ENCODE data around the gene ZDHHC16.

ZDHHC16 gene

DNA sequence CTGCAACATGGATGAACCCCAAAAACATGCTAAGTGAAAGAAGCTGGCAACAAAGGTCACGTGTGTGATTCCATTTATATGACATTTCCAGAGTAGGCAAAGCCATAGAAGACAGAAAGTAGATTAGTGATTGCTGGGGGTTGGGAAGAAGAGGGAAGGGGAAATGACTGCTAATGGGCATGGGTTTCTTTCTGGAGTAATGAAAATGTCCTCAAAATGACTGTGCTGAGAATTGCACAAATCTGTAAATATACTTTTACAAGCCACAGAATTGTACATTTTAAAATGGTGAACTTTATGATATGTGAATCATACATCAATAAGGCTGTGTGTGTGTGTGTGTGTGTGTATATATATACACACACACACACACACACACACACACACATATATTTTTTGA is 36.4 kb downstream of the ZDHHC16 start:
- DNase-seq: no peak

DNA sequence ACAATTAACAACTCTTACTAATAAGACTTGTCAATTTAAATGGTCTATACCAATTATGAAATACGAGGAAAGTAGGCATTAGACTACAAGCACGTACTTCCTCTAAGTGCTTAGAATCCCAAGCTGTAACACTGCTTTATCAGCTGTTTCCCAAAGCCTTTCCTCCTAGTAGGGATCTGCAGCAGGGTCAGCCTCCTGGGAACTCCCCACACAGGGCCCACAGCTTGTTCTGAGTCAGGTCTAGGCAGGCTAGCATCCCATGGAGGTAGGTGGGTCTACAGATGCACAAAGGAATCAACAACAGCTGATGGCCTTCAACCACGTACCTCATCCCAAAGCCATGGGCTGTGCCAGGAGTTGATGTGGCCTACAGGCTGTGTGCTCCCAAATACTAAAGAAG is 37.5 kb downstream of the ZDHHC16 start:
- no peak for DNase-seq

DNA sequence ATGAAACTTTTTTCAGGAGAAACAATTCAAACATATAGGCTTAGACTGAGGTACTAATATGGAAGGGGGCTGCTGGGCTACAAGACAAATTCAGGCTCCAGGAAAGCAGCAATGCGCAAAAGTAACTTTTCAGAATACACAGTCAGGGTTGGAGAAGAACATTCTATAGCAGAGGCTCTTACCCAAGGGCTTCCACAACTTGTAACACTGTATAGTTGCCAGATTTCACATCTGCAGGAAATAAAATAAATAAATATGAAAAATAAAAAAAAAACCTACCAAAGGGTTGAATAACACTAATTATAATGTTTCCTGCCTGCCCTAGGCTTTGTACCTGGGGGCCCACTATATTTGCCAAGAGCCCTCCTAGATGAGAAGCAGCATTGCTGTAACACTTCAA is 37.9 kb downstream of the ZDHHC16 start:
- no peak for DNase-seq

DNA sequence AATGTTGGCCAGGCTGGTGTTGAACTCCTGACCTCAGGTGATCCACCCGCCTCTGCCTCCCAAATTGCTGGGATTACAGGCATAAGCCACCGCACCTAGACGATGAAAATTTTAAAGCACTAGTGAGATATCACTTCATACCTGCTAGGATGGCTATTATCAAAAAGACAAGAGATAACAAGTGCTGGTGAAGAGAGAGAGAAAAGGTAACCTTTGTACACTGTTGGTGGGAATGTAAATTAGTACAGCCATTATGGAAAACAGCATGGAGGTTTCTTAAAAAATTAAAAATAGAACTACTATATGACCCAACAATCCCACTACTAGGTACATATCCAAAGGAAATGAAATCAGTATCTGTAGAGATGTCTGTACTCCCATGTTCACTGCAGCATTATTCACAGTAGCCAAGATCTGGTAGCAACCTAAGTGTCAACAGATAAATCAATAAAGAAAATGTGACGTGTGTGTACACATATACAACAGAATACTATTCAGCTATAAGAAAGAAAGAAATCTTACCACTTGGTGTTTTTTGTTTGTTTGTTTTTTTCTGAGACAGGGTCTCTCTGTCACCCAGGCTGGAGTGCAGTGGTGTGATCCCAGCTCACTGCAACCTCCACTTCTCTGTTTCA is 39.8 kb downstream of the ZDHHC16 start:
- DNase-seq: no peak

DNA sequence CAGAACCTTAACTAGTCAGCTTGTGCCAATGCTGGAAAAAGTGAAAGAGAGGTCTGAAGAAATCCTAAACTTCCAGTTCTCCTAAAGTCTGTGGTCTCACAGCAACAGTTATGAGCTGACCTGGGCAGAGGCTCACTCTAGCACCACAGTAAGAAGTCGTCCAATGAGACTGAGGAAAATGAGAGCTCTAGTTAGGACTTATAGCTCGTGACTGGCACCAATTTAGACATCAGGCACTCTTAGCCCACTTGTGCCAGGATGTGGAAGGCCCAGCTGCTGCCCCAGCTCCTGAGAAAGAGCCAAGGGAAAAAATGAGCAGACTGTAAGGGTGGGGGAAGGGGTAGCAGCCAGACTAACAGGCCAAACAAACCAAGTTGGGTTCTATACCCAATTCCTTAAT is 44.6 kb downstream of the ZDHHC16 start:
- no peak for DNase-seq

DNA sequence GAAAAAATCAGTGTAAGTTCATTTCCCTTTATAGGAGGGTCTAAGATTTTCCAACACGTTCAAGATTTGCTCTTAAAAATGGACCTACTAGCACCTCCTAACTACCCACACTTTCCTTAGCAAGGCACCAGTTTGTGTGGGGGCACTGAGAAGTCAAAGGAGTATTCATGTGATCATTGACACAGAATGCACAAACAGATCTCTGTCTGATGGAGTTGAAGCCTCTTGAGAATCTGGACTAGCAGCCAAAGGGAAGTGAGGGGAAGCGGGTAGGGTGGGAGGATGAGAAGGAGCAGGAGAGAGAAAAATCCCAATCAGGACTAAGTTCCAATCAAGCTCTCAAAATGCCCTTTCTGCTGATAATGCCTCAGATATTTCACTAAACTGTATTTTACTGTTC is 48.2 kb downstream of the ZDHHC16 start:
- no peak for DNase-seq

DNA sequence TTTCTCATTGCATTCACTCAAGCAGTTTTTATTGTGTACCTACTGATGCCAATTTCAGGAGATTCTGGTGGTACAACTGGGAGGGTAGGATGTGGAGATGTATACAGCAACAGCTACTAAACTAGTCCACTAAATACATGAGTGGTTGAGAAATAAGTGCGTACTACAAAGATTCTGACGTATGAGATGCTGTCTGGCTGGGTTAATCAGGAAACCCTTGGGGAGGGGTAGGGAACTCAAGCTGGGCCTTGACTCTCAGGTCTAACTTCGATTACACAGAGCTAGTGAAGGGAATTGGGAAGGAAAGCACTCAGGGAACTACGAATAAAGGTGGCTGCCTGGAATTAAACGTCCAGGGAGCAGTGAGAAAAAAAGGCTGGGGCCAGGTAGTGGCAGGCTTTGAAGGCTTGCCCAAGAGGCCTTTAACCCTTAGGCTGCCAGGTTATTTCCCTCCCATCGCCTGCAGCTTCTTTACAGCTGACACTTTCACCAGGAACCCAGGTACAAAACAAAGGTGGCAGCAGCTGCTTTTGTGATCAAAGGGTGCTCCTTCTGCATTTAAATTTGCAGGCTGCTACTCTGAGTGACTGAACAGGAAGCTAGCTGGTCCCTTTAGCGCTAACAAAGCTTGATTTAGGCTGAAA is 49.0 kb downstream of the ZDHHC16 start:
- no peak for DNase-seq

DNA sequence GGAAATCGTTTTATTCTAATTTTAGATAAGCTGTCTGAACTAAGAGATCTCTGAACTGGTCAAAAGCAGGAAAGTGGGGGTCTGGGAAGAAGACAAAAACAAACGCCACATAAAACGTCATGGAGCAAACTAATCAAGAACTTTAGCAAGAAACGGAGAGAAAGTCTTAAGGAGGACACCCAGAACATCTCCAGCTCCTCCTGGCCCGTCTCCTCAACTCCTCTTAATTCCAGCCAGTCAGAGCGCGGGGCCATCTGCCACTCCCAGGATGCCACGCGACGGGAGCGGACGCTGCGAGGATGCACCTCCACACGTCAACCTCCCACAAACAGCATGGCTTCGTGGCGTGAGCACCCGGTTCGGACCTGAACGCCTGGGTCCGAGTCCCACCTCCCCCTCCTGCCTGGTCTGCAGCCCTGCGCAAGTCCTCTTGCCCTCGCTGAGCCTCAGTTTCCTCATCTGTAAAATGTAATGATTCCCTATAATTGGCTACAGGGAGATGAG is 51.6 kb downstream of the ZDHHC16 start:
- DNase-seq: peak; percentile 10

DNA sequence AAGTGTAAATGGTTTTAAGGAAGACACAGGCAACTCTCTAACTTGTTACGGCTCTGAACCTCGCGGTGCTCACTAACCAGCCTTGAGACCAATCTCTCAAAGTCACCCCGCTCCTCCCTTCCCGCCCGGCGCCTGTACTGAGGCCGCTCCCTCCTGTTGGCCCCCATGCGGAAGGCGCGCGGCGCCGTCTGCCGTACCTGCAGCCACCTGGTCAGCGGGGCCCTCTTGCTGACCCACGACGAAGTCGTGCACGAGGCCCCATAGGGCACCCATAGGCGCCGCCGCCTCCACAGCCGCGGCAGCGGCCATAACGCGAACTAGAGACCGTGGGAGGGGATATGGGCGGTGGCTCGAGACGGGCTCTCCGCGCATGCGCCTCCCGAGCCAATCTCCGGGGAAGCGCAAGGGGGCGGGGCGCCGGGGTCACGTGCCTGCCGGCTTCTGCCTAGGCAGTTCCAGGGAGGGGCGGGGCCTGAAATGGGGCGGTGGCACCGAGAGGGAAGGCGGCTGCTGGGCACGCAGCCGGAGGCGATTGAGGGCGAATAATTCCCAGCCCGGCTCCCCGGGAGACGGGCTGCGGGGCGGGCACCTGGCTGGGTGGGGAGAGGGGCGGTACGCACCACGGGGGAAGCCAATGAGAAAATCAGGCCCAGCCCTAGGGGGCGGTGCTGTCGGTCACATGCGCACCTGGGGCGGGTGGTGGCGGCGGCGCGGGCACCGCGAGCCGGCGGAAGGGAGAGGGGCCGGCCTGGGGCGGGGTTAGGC is 52.3 kb downstream of the ZDHHC16 start, which contains the start of gene MMS19:
MMS19 (minus strand) TSS at position 347 of the 765 bp plus-strand sequence; CDS start at position 309, 38 bp downstream.
- DNase-seq: peak; percentile 83

DNA sequence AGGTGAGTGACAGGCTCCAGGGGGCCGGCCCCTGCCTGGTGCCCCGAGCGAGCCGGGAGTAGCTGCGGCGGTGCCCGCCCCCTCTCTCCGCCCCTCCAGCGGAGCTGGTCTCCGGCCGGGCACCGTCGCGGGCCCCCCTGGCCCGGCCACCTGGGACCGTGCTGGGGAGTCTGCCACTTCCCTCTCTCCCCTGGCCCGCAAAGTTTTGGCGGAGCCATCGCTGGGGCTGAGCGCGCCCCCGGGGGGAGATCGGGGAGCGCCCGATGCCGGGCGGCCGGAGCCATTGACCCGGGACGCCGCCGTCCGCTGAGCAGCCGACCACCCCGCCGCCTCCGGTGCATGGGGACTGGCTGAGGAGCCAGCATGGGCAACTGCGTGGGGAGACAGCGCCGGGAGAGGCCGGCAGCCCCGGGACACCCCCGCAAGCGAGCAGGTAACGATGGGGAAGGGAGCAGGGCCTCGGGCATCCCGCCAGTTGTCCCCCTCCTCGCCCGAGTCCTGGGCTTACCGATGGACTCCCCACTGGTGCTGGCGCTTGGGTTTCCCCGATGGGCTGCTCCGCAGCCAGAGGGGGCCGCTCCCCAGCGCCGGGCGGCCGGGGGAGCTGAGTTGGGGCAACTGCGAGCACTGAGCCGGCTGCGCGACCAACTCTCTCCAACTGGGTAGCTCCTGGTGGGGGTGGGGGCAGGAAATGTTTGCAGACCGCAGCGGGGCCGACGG is 53.0 kb downstream of the ZDHHC16 start, which contains the start of gene UBTD1:
UBTD1 (plus strand) TSS at position 84 of the 720 bp plus-strand sequence; CDS start at position 364, 280 bp downstream.
- DNase-seq: no peak

DNA sequence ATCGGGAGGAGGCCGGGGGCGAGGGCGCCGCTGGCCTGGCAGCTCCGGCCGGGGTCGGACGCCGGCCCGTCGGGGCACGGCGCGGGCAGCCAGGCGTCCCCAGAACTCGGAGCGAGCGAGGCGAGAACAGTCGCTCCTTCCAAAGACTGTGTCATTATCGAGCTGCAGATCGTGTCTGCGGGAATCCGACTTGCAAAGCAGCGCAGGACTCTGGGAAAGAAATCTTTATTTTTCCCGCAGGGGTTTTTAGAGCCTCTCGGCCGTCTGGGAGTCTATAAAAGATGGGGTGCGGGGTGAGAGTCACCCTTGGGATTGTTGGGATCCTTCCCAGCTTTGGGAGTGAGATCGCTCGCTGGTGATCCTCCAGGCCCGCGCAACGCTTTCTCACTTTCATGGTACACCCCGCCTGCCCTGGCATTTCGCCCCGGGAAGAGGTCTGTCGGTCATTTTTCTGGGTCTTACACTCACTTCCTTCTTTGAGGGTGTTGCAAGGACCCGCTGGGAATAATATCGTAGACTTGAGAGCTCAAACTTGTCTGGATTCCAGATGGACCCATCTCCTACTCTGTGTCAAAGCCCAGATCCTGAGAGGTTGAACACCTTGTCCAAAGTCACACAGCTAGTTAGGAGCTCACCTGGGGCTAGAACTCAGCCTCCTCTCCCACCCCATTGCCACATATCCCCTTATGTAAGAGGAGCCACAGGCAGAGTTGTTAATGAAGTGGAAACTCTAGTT is 53.8 kb downstream of the ZDHHC16 start:
- DNase-seq: no peak

DNA sequence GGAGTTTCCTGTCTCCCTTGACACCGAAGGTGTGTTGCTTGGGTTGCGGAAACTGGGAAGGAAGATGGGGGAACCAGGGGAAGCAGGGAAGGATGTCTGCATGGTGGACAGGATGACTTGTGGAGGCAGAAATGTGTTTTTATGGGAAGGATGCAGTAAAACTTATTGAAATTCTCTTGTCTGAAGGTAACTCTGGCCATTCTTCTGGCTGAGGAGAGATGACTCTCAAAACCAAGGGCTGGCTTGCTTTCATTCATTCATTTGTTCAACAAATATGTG is 54.3 kb downstream of the ZDHHC16 start:
- DNase-seq: no peak

DNA sequence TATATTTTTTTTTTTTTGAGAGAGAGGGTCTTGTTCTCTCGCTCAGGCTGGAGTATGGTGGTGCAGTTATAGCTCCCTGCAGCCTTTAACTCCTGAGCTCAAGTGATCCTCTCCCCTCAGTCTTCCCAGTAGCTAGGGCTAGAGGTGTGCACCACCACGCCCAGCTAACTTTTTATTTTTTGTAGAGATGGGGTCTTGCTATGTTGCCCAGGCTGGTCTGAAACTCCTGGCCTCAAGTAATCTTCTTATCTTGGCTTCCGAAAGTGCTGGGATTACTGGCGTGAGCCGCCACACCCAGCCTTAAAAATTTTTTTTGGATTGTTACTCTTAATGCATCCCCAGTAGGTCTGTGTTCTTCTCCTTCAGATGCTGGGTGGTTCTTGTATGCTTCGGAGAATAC is 56.9 kb downstream of the ZDHHC16 start:
- DNase-seq: no peak

DNA sequence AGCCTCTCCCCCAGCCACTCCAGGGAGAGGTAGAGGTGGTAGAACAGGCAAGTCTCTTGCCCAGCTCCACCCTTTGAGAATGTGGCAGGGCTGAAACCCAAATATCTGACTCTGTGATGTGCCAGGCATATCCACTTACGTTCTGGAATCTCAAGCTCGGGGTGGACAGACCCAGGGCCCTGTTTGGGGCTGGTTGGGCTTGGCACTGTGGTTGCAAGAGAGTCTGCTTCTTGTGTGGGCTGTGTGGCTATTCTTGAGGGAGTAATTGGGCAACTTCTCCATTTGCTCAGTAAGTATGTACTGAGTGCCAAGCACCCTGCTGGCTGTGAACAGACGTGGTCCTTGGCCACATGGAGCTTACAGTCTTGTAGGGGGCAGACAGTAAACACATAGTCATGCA is 57.4 kb downstream of the ZDHHC16 start:
- DNase-seq: no peak

DNA sequence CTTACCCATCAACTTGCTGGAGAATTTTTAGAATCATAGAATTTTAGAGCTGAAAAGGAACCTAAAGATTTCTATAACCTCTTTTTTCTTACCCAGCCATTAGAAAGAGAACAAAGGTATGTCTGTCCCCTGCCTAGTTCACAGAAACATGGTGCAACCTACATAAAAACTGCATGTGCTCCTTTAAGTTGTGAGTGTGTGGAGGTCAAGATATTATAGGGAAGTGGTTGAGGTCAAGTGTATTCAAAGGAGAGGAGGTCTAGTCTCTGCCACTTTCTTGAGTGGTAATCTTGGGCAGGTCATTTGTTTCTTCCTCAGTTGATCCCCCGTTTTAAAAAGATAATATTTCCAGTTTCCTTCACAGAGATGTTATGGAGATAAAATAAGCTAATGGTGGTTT is 59.2 kb downstream of the ZDHHC16 start:
- no peak for DNase-seq

DNA sequence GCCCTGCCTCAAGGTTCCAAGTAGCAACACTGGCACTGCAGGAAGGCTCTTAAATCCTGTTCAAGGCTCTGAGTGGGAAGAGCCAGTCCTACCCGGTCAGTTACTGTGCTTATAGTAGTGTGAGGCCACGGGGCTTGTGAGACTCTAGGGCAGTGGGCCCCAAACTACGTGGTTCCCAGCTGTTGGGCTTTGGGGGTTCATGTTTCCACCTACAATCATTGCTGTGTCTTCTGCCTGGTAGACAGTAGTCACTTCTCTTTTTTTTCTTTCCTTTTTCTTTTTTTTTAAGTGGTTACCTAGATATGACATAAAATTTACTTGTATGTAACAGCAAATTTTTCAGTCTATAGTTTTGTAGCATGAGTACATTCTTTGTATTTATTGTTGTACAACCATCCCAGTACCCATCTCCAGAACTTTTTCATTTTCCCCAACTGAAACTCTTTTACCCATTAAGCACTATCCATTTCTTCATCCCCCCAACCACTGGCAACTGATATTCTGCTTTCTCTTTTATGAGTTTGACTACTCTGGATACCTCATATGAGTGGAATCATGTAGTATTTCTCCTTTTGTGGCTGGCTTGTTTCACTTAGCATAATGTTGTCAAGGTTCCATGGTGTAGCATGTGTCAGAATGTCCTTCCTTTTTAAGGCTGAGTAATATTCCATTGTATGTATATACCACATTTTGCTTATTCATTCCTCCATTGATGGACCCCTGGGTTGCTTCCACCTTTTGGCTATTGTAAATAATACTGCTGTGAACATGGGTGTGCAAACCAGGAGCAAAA is 60.4 kb downstream of the ZDHHC16 start:
- DNase-seq: no peak
